ENCODE data around the gene ZNF212.

DNA sequence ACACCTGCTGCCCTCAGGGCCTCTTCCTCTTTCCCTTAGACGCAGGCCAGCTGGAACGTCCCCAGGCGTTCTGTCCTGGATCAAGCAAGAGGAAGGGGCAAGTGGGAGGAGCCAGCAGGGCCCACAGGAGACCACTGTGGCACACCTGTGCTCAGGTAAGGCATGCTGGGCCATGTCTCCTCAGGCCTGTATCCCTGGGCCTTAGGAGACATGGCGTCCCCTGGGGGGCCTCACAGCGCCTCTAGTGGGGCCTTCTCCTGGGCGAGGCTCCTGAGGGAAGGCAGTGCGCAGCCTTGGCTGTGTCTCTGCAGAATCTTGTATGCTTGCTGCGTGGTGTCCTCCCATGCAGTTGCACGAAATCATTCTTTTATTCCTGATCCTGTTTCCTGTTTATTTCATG lies 53.9 kb downstream of the ZNF212 start:
- TF ChIP-seq EZH2 (IDR thresholded peaks at IDR 0.05) (no peak), POLR2AphosphoS5 (IDR thresholded peaks at IDR 0.05; ENCODE audit: borderline replicate concordance, low read depth, low read length) (no peak), FOXP2 (optimal IDR thresholded peaks at IDR 0.05; ENCODE audit: control extremely low read depth, extremely low read length, insufficient read depth) (no peak)
